ENCODE results near the gene SLCO3A1.

GRCh38 chr15:91950631-91951329 lies 97.3 kb downstream of the SLCO3A1 start:
- TF ChIP-seq CTCF (IDR thresholded peaks at IDR 0.05): no peak
- no peak for TF ChIP-seq POLR2A (IDR thresholded peaks at IDR 0.05)
